ENCODE data around the gene SLC48A1. TPM values are rescaled to one million over a fixed set of nuclear protein-coding genes. Genes with fewer than 3 reads are reported as not detected.
A peak's percentile ranks its signal among the peaks of the same experiment; 100 is the strongest.

SLC48A1 gene
- polyA plus RNA-seq, 3 donors from 2014 or later = 0.54 to 5.6 (median 3.1) TPM

GRCh38 chr12:47769234-47770085 lies 3.6 kb upstream of the SLC48A1 start:
- Mint-ChIP-seq H3K4me3 (no peak overlapping the region), H3K27me3 (ENCODE audit: low read depth in 3 of 3) (peaks cover 3 to 12% (median 7%) of the 10 kb centered on the region in 3 donors), H3K27ac (no peak overlapping the region), H3K4me1 (peaks cover 21 to 32% of the 10 kb centered on the region in 2 donors), H3K9me3 (no peaks in the 10 kb centered on the region), H3K36me3 (no peaks in the 10 kb centered on the region)
- no peak for DNase-seq

DNA sequence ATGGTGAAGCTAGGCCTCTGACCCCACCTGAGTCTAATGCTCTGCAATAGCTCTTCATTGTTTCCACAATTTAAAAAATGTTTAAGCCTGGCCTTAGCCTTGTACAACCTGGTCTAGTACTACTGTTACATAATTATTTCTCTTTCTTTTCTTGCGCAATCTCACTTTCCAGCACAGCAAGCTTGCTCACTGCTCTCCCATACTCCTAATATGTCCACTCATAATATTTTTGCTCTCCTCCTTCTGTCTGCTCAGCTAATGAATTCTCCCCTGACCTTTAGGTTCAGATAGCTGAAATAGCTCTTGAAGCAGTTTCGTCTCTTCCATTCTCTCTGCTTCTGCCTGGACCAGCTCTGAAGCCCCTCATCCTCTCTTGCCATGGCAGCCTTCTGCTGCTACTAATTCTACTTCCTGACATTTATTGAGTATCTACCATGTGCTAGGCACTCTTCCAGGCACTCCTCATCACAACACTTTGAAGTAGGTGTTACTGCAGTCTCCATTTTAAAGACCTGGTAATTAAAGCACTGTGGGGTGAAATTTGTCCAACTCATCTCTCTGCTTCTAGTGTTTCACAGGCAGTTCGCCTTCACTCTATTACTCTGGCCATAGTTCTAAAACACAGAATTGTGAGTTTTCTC lies 2.8 kb upstream of the SLC48A1 start:
- H3K36me3 Mint-ChIP-seq = no peaks in the 10 kb centered on the region
- peaks cover 23 to 33% of the 10 kb centered on the region in 2 donors for H3K4me1 Mint-ChIP-seq
- no peak overlapping the region for H3K27ac Mint-ChIP-seq
- H3K9me3 Mint-ChIP-seq = no peaks in the 10 kb centered on the region
- DNase-seq = no peak
- peaks cover 5 to 15% (median 7%) of the 10 kb centered on the region in 3 donors for H3K27me3 Mint-ChIP-seq (ENCODE audit: low read depth in 3 of 3)
- no peak overlapping the region for H3K4me3 Mint-ChIP-seq

DNA sequence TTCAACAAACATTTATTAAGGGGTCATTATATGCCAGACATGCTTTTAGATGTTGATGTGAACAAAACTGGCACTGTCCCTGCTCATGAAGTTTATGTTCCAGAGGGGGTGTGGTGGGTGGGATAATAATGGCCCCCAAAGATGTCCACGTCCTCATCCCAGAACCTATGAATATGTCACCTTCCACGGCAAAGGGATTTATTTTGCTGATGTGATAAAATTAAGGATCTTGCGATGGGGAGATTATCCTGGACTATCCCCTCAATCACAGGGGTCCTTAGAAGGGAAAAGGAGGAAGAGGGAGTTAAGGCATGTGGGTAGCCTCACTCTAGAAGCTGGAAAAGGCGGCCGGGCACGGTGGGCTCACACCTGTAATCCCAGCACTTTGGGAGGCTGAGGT lies 1.7 kb upstream of the SLC48A1 start:
- Mint-ChIP-seq H3K27me3 (ENCODE audit: low read depth in 3 of 3) (peaks cover 2 to 19% (median 5%) of the 10 kb centered on the region in 3 donors), H3K4me3 (peak overlapping the region; percentile 15 to 51 (median 28)), H3K36me3 (no peaks in the 10 kb centered on the region), H3K4me1 (peaks cover 26 to 29% of the 10 kb centered on the region in 2 donors), H3K27ac (no peak overlapping the region), H3K9me3 (no peaks in the 10 kb centered on the region)
- no peak for DNase-seq

DNA sequence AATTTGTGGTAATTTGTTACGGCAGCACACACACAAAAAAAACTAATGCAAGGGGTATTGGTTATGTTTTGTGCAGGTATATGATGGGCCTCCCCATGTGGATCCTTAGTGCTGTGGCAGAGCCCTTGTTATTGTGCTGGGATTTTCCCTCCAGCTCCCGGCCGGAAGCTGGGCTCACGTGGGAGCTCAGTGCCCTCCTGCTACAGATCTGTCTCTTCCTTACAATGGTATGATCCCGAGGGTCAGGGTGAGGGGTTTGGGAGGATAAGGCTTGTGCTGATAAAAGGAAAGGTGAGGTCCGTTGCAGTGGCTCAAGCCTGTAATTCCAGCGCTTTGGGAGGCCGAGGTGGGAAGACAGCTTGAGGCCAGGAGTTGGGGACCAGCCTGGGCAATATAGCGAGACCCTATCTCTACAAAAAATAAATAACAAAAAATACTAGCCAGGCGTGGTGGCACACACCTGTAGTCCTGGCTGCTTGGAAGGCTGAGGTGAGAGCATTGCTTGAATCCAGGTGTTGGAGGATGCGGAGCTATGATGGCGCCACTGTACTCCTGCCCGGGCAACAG lies 861 bp upstream of the SLC48A1 start:
- DNase-seq = no peak
- H3K27ac Mint-ChIP-seq = peak overlapping the region in 5 of 6 donors; percentile 43 to 86 (median 61)

DNA sequence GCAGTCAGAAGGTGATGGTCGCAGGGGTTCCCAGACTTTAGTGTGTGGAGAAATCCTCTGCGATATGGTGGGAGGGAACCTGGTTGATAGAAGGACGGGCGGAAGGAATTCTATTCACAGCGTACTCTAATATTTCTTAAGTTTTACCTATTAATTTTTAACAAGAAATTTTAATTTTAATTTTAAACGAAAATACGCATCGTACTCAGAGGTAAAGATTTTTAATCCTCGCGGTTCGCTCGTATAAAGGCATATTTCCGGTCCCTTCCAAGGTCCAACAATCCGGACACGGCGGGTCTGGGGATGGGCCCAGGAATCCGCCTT lies 338 bp upstream of the SLC48A1 start:
- H3K27ac Mint-ChIP-seq = peak overlapping the region in 5 of 6 donors; percentile 43 to 86 (median 61)
- H3K4me3 Mint-ChIP-seq = peak overlapping the region; percentile 83 to 87 (median 85)
- no peaks in the 10 kb centered on the region for H3K9me3 Mint-ChIP-seq
- H3K4me1 Mint-ChIP-seq = peaks cover 17 to 18% of the 10 kb centered on the region in 2 donors
- no peaks in the 10 kb centered on the region for H3K36me3 Mint-ChIP-seq
- no peak for DNase-seq
- H3K27me3 Mint-ChIP-seq (ENCODE audit: low read depth in 3 of 3) = peaks cover 2 to 14% (median 6%) of the 10 kb centered on the region in 3 donors

More for the DNA sequence above, 861 bp upstream of the SLC48A1 start:
- Mint-ChIP-seq H3K27me3 (ENCODE audit: low read depth in 3 of 3) (peaks cover 2 to 19% (median 5%) of the 10 kb centered on the region in 3 donors), H3K36me3 (no peaks in the 10 kb centered on the region), H3K9me3 (no peaks in the 10 kb centered on the region), H3K4me1 (peaks cover 20 to 21% of the 10 kb centered on the region in 2 donors), H3K4me3 (peak overlapping the region; percentile 83 to 87 (median 85))

DNA sequence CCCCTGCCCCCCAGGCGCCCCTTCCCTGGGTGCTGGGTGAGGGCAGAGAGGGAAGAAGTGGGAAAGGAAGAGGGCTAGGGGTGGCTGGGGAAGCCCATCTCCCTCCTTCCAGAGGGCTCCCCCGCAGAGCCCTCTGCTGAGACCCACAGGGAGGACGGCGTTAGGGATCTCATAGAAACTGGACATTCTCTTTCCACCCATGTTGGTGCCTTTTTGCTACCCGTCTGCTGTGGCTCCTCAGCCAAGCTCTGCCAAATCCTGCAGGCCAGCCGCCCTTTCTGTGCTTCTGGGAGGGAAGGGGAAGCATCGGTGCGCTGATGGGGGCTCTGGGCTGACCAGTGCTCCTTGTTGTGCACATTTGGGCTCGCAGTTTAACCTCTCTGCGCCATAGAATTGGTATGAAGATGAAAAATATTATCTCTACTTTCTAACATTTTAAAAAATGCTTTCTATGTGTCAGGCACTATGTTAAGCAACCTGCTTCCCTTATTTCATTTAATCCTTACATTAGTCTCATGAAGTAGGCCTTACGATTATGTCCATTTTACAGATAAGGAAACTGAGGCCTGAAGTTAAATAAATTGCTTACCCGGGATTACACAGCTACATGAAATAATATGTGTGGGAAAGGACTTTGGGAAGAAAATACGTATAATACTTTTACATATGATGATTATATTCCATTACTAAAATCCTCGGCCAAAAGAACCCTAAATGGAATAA lies 981 bp downstream of the SLC48A1 start:
- no peak for DNase-seq
- H3K36me3 Mint-ChIP-seq = no peaks in the 10 kb centered on the region
- peak overlapping the region in 3 of 6 donors; percentile 37 to 84 (median 84) for H3K27ac Mint-ChIP-seq
- H3K9me3 Mint-ChIP-seq = no peaks in the 10 kb centered on the region
- peaks cover 19 to 21% of the 10 kb centered on the region in 2 donors for H3K4me1 Mint-ChIP-seq
- H3K27me3 Mint-ChIP-seq (ENCODE audit: low read depth in 3 of 3) = peaks cover 2 to 15% (median 9%) of the 10 kb centered on the region in 3 donors
- H3K4me3 Mint-ChIP-seq = peak overlapping the region; percentile 77 to 89 (median 86)

DNA sequence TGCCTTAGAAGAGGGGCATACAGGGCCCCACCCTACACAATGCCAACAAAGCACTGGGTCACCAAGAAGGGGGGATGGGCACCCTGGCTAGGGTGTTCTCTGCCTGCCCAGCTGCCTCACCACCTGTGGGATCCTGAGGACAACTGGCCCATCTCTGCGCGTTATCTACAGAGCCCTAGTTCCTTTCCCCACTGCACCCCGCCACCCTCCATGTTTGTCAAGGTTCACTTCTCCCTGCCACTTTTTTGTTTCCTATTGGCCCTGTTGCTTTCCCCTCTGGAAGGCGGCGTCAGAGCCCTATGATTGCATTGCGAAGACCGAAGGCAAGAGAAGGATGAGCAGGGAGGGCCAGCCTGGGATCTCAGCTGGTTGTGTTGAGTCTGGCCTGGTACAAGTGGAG lies 1.6 kb downstream of the SLC48A1 start:
- Mint-ChIP-seq H3K9me3 (no peaks in the 10 kb centered on the region), H3K4me3 (peak overlapping the region; percentile 9 to 89 (median 77)), H3K27me3 (ENCODE audit: low read depth in 3 of 3) (peaks cover 2 to 16% (median 9%) of the 10 kb centered on the region in 3 donors), H3K27ac (no peak overlapping the region), H3K4me1 (peaks cover 25 to 26% of the 10 kb centered on the region in 2 donors), H3K36me3 (no peaks in the 10 kb centered on the region)
- no peak for DNase-seq

DNA sequence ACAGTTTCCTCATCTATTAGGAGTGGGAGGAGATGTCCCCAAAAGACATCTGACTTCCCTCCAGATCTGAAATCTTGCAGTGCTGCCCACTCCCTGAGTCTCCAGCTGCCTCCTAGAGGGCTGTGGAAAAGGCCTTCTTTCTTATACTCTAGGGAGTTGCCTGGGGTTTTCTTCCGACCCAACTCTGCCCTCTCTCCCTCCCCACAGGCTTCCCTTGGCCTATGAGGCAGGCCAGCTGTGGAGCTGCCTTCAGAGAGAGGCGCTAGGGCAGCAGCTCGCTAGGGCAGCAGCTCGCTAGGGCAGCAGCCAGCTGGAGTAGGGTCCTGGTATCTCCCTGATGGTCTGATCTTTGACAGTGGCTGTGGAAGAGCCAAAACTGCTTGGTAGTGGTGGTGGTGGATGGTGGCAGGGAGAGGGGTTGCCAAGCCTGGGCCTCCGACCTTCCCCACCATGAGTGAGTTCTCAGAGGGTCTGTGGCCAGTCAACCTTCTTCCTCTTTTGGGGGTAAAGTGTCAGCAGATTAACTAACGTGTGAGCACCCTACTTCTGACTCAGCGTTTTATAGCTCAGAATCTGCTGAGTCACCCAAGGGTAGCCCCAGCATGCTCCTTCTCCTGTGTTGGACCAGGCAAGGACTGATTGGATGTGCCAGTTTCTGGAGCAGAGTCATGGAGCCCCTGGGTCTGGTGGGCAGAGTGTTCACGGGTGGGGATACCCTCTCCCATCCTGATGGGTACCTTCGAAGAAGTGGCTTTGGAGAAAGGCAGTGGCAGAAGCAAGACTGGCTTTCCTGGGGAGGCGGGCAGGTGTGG lies 2.3 kb downstream of the SLC48A1 start:
- Mint-ChIP-seq H3K4me3 (peak overlapping the region in 4 of 5 donors; percentile 21 to 77 (median 43)), H3K9me3 (no peaks in the 10 kb centered on the region), H3K27me3 (ENCODE audit: low read depth in 3 of 3) (peaks cover 2 to 16% (median 9%) of the 10 kb centered on the region in 3 donors), H3K36me3 (no peaks in the 10 kb centered on the region), H3K27ac (no peak overlapping the region), H3K4me1 (peaks cover 25 to 26% of the 10 kb centered on the region in 2 donors)
- DNase-seq = no peak

DNA sequence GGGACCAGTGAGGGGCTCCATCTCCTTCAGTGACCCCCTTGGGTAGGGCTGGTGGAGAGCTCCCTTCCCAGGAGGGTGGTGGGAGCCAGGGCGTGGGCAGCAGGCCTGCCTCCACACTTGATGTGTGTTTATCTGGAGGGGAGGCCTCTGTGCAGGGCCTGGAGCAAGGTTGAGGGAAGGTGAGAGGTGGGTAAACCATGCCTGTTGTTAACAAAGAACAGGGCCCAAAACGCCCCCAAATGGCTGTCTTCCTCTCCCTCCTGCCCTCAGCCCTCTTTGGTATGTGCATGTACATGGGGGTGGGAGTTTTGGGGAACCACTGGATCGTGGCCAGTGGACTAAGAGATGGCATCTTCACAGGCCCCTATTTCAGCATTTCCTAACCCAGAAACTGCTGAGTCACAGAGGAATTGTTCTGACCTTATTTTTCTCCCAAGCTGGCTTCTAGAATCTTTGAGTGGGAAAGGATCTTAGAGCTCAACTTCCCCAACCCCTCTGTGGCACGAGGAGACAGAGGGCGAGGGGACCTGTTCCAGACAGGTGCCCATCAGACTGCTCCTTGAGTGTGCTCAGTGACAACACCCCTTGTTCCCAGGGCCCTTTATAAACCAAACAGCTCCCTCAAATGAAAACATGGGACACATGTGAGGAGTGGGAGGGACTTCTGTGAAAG lies 3.6 kb downstream of the SLC48A1 start:
- Mint-ChIP-seq H3K4me3 (no peak overlapping the region), H3K27ac (no peak overlapping the region), H3K27me3 (ENCODE audit: low read depth in 3 of 3) (peaks cover 2 to 16% (median 9%) of the 10 kb centered on the region in 3 donors), H3K36me3 (no peaks in the 10 kb centered on the region), H3K9me3 (no peaks in the 10 kb centered on the region), H3K4me1 (peaks cover 25 to 26% of the 10 kb centered on the region in 2 donors)
- DNase-seq = no peak

- Mint-ChIP-seq H3K4me3 (no peak overlapping the region), H3K27ac (no peak overlapping the region), H3K36me3 (no peaks in the 10 kb centered on the region), H3K27me3 (ENCODE audit: low read depth in 3 of 3) (peaks cover 2 to 16% (median 9%) of the 10 kb centered on the region in 3 donors), H3K4me1 (peaks cover 25 to 26% of the 10 kb centered on the region in 2 donors), H3K9me3 (no peaks in the 10 kb centered on the region)
- DNase-seq = no peak
Measured at GRCh38 chr12:47777151-47777550, 4.1 kb downstream of the SLC48A1 start.

DNA sequence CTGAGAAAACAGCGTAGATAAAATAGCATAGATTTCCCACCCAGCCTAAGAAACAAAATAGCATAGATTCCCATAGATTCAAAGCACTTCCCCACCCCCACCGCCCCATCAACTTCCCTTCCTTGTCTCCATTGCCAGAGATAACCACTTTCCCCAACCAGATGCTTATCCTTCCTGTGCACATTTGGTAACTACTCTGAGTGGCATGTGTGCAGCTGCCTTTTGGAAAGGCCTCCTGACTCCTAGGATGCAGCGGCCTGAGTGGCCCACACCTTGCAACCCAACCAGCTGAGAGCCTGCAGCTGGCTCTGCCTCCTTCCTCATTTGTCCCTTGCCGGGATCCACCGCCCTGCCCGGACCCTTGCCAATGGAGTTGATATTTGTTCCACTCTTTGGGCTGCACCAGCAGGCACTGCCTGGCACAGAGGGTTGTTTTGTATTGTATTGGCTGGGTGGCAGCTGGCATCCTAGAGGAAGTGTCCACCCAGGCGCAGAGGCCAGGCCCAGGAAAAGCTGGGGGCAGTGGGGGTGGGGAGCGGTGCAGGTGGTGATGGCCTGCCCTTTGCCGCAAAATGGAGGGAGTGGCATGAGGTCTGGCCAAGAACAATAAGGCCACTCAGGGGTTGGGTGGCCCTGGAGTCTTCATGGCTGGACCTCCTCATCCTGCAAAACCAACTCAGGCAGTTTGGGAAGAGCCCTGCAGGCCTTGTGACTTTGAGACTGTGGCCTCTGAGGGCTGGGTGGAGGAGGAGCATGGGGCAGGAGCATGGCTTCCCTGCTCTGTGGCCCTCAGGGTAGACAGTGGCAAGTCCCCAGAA lies 4.9 kb downstream of the SLC48A1 start:
- Mint-ChIP-seq H3K27me3 (ENCODE audit: low read depth in 3 of 3) (peaks cover 2 to 16% (median 5%) of the 10 kb centered on the region in 3 donors), H3K36me3 (no peaks in the 10 kb centered on the region), H3K9me3 (no peaks in the 10 kb centered on the region), H3K4me3 (no peak overlapping the region), H3K4me1 (peaks cover 19 to 20% of the 10 kb centered on the region in 2 donors), H3K27ac (no peak overlapping the region)
- no peak for DNase-seq

DNA sequence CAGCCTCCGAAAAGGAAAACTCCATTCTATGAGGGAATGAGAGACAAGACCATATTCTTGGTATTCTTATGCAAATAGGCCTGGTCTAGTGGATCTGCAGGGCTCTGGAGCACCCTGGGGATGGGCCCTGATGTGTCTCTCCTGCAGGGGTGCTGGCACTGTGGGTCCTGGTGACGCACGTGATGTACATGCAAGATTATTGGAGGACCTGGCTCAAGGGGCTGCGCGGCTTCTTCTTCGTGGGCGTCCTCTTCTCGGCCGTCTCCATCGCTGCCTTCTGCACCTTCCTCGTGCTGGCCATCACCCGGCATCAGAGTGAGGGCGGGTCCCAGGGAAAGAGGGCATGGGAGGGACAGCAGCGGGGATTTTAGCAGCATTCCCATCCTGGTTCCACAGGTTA lies 5.8 kb downstream of the SLC48A1 start:
- H3K27me3 Mint-ChIP-seq (ENCODE audit: low read depth in 3 of 3) = peaks cover 0 to 14% (median 5%) of the 10 kb centered on the region in 3 donors
- H3K36me3 Mint-ChIP-seq = no peaks in the 10 kb centered on the region
- peak overlapping the region in 1 of 6 donors; percentile 31 for H3K27ac Mint-ChIP-seq
- no peak overlapping the region for H3K4me3 Mint-ChIP-seq
- H3K4me1 Mint-ChIP-seq = peaks cover 15 to 16% of the 10 kb centered on the region in 2 donors
- no peaks in the 10 kb centered on the region for H3K9me3 Mint-ChIP-seq
- DNase-seq = no peak
